ENCODE results near the gene APOL3. TPM values are rescaled to one million over a fixed set of nuclear protein-coding genes. Genes with fewer than 3 reads are reported as not detected.

Gene APOL3
- total RNA-seq, 2 experiments from 2014 or later = 134 to 160 TPM

DNA sequence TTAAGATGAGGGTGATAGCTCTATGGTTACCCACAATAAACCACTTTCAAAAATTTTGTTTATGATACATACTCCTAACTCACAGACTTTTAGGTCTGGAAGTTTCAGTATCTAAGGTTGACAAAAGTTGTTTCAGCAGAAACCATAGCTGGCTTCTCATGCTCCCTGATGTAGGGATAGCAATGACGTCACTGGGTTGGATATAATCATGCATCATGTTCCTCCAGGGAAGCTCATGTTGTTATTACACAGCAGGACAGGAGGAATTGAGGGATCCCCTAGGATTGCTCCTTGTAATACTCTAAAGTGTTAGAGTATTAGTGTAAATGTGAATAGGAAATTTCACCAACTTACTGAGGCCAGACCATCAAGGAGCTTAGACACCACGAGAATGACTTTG lies 23.6 kb downstream of the APOL3 start:
- no peak for ATAC-seq
- CTCF ChIA-PET = interaction anchor here (1.2 to 2.3 kb wide), 4 partner anchors 8 to 71 kb away, joined by 3 to 12 read pairs (median 6); no protein-coding TSS in a partner anchor

DNA sequence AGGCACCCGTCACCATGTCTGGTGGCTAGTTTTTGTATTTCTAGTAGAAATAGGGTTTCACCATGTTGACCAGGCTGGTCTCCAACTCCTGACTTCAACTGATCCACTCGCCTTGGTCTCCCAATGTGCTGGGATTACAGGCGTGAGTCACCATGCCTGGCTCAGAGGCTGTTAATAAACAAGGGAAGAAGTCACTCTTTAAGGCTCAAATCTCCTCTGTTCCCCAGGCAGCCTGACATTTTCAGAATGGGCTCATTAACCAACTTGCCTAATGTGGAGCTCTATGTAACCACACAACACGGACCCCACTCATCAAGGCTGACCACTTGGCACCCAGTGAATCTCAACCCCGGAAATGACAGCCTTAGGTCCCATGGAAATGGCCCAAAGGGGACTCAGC lies 24.1 kb downstream of the APOL3 start:
- no peaks in the 10 kb centered on the region for H3K9me3 Mint-ChIP-seq (ENCODE audit: low read depth)
- no peak overlapping the region for H3K4me3 Mint-ChIP-seq
- peaks cover 19% of the 10 kb centered on the region for H3K36me3 Mint-ChIP-seq
- ATAC-seq = no peak
- no peak overlapping the region for H3K27ac Mint-ChIP-seq
- H3K27me3 Mint-ChIP-seq = no peaks in the 10 kb centered on the region
- DNase-seq = no peak
- CTCF ChIA-PET = interaction anchor here (1.2 to 2.3 kb wide), 4 partner anchors 8 to 71 kb away, joined by 3 to 12 read pairs (median 6); no protein-coding TSS in a partner anchor
- peaks cover 12% of the 10 kb centered on the region for H3K4me1 Mint-ChIP-seq

More for the DNA sequence above, 23.6 kb downstream of the APOL3 start:
- no peak for DNase-seq
- Mint-ChIP-seq H3K27me3 (no peaks in the 10 kb centered on the region), H3K36me3 (peaks cover 23% of the 10 kb centered on the region), H3K4me1 (peaks cover 12% of the 10 kb centered on the region), H3K4me3 (no peak overlapping the region), H3K27ac (no peak overlapping the region), H3K9me3 (ENCODE audit: low read depth) (no peaks in the 10 kb centered on the region)

DNA sequence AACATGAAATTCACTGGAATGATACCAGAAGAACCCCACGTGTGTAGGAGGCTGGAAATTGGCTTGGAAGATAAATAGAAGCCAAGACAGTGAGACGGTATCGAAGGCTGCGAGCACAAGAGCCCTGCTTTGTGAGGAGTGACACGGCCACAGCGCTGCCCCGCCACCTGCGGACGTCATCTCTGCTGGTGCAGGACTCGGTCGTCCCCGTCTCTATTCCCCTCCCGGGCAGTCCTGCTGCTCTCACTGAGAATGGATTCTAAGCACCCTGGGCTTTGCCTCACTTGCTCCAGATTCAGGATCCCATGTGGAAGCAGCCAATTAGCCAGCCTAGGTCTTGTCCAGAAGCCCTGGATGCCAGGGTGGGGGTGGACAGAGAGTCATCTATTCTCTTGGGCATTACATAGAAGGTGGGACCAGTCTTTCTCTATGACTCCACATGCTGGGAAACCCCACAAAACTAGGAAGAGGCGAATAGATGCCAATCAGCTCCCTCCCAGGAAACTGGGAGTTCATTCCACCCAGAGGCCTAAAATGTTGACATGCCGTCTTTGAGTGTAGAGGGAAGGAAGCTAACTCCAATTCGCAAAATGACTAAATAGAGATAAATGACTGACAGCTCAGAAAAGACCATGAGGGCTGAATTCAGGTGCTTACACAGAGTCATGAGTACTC lies 25.1 kb downstream of the APOL3 start:
- peaks cover 12% of the 10 kb centered on the region for H3K4me1 Mint-ChIP-seq
- H3K36me3 Mint-ChIP-seq = peaks cover 8% of the 10 kb centered on the region
- H3K27ac Mint-ChIP-seq = no peak overlapping the region
- H3K27me3 Mint-ChIP-seq = peaks cover 2% of the 10 kb centered on the region
- H3K4me3 Mint-ChIP-seq = no peak overlapping the region
- no peaks in the 10 kb centered on the region for H3K9me3 Mint-ChIP-seq (ENCODE audit: low read depth)
- CTCF ChIA-PET = interaction anchor here (0.8 to 2.3 kb wide), 3 partner anchors 11 to 70 kb away, joined by 3 to 12 read pairs (median 8); no protein-coding TSS in a partner anchor
- no peak for DNase-seq
- ATAC-seq = no peak

GRCh38 chr22:36134182-36134581 lies 26.4 kb downstream of the APOL3 start:
- H3K36me3 Mint-ChIP-seq = peaks cover 1% of the 10 kb centered on the region
- no peak for DNase-seq
- H3K4me1 Mint-ChIP-seq = peaks cover 12% of the 10 kb centered on the region
- H3K27ac Mint-ChIP-seq = no peak overlapping the region
- ATAC-seq = no peak
- CTCF ChIA-PET = interaction anchor here (0.8 to 1.8 kb wide), 2 partner anchors 10 to 68 kb away, joined by 3 to 7 read pairs; no protein-coding TSS in a partner anchor
- H3K4me3 Mint-ChIP-seq = no peak overlapping the region
- H3K27me3 Mint-ChIP-seq = peaks cover 3% of the 10 kb centered on the region
- no peaks in the 10 kb centered on the region for H3K9me3 Mint-ChIP-seq (ENCODE audit: low read depth)

DNA sequence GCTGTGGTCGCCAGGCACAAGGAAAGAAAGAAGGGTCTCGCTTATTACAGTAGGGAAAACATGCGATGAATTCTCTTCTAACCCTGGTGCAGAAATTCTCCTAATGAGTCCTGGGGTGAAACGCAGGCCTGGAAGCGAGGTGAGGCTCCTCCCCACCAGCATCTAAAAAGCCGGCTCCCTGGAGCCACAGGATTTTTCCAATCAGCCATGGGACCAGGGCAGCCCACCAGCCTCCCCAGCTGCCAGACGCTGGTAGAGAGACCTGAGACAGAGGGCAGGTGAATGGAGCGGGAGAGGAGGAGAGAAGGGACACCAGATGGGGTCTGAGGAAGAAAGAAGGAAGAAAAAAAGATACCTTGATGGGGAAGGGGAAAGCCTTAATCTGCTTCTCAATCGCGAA lies 28.6 kb downstream of the APOL3 start:
- ATAC-seq (no peak), DNase-seq (no peak)
- Mint-ChIP-seq H3K36me3 (no peaks in the 10 kb centered on the region), H3K4me1 (peaks cover 12% of the 10 kb centered on the region), H3K27ac (no peak overlapping the region), H3K4me3 (no peak overlapping the region), H3K9me3 (ENCODE audit: low read depth) (no peaks in the 10 kb centered on the region), H3K27me3 (peaks cover 5% of the 10 kb centered on the region)
- CTCF ChIA-PET = interaction anchor here (2.5 kb wide), 1 partner anchor 67 kb away, joined by 10 read pairs; no protein-coding TSS in a partner anchor

- ATAC-seq (no peak), DNase-seq (no peak)
- Mint-ChIP-seq H3K9me3 (ENCODE audit: low read depth) (no peaks in the 10 kb centered on the region), H3K4me3 (no peak overlapping the region), H3K36me3 (no peaks in the 10 kb centered on the region), H3K4me1 (peaks cover 13% of the 10 kb centered on the region), H3K27ac (no peak overlapping the region), H3K27me3 (peaks cover 5% of the 10 kb centered on the region)
- CTCF ChIA-PET = interaction anchor here (0.6 to 2.5 kb wide), 4 partner anchors 48 to 779 kb away, joined by 3 to 10 read pairs (median 4); no protein-coding TSS in a partner anchor
Observed at GRCh38 chr22:36129486-36130388, 30.8 kb downstream of the APOL3 start.

- no peaks in the 10 kb centered on the region for H3K9me3 Mint-ChIP-seq (ENCODE audit: low read depth)
- CTCF ChIA-PET = interaction anchor here (0.6 to 2.0 kb wide), 3 partner anchors 49 to 778 kb away, joined by 3 to 6 read pairs (median 3); no protein-coding TSS in a partner anchor
- no peak overlapping the region for H3K4me3 Mint-ChIP-seq
- no peak overlapping the region for H3K27ac Mint-ChIP-seq
- H3K27me3 Mint-ChIP-seq = peaks cover 5% of the 10 kb centered on the region
- no peak for ATAC-seq
- H3K36me3 Mint-ChIP-seq = no peaks in the 10 kb centered on the region
- no peak for DNase-seq
- peaks cover 13% of the 10 kb centered on the region for H3K4me1 Mint-ChIP-seq
Observed at GRCh38 chr22:36129071-36129470, 31.5 kb downstream of the APOL3 start.

DNA sequence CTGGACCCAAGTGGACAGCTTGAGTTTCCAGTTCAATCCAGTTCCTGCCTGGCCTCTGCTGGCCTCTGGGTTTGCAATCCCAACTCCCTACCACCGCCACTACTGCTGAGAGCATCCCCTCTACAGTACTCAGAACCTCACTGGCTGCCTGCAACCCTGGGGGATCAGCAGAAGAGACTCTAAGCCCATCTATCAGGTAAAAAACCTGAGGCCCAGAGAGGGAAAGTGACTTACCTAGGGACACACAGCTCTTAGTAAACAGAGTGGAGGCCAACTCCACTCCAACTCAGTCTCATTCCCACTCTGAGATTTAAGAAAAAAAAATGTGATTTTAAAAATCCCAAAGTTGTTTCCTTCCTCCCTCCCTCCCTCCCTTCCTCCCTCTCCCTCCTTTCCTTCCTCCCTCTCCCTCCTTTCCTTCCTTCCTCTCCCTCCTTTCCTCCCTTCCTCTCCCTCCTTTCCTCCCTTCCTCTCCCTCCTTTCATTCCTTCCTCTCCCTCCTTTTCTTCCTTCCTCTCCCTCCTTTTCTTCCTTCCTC lies 34.5 kb downstream of the APOL3 start:
- Mint-ChIP-seq H3K27ac (no peak overlapping the region), H3K27me3 (peaks cover 5% of the 10 kb centered on the region), H3K4me3 (no peak overlapping the region), H3K4me1 (peaks cover 15% of the 10 kb centered on the region), H3K9me3 (ENCODE audit: low read depth) (no peaks in the 10 kb centered on the region), H3K36me3 (no peaks in the 10 kb centered on the region)
- CTCF ChIA-PET = interaction anchor here (0.6 to 2.7 kb wide), 6 partner anchors 10 to 871 kb away, joined by 3 to 33 read pairs (median 10); no protein-coding TSS in a partner anchor
- DNase-seq (no peak), ATAC-seq (no peak)

GRCh38 chr22:36125434-36125833 lies 35.1 kb downstream of the APOL3 start:
- Mint-ChIP-seq H3K36me3 (no peaks in the 10 kb centered on the region), H3K9me3 (ENCODE audit: low read depth) (no peaks in the 10 kb centered on the region), H3K27me3 (peaks cover 3% of the 10 kb centered on the region), H3K4me1 (peaks cover 15% of the 10 kb centered on the region), H3K4me3 (no peak overlapping the region), H3K27ac (no peak overlapping the region)
- CTCF ChIA-PET = interaction anchor here (0.6 to 2.7 kb wide), 10 partner anchors 8 to 870 kb away, joined by 3 to 33 read pairs (median 7); no protein-coding TSS in a partner anchor
- DNase-seq (no peak), ATAC-seq (no peak)

- Mint-ChIP-seq H3K27ac (peak overlapping the region; percentile 61), H3K27me3 (peaks cover 2% of the 10 kb centered on the region), H3K9me3 (ENCODE audit: low read depth) (no peaks in the 10 kb centered on the region), H3K4me1 (peaks cover 15% of the 10 kb centered on the region), H3K4me3 (no peak overlapping the region), H3K36me3 (no peaks in the 10 kb centered on the region)
- CTCF ChIA-PET = interaction anchor here (0.6 to 2.7 kb wide), 35 partner anchors 9 to 774 kb away, joined by 3 to 33 read pairs (median 4); partner anchors contain the start of genes APOL2 and APOL3
- ATAC-seq = no peak
- DNase-seq = no peak
Observed at GRCh38 chr22:36124666-36125065, 35.9 kb downstream of the APOL3 start.

DNA sequence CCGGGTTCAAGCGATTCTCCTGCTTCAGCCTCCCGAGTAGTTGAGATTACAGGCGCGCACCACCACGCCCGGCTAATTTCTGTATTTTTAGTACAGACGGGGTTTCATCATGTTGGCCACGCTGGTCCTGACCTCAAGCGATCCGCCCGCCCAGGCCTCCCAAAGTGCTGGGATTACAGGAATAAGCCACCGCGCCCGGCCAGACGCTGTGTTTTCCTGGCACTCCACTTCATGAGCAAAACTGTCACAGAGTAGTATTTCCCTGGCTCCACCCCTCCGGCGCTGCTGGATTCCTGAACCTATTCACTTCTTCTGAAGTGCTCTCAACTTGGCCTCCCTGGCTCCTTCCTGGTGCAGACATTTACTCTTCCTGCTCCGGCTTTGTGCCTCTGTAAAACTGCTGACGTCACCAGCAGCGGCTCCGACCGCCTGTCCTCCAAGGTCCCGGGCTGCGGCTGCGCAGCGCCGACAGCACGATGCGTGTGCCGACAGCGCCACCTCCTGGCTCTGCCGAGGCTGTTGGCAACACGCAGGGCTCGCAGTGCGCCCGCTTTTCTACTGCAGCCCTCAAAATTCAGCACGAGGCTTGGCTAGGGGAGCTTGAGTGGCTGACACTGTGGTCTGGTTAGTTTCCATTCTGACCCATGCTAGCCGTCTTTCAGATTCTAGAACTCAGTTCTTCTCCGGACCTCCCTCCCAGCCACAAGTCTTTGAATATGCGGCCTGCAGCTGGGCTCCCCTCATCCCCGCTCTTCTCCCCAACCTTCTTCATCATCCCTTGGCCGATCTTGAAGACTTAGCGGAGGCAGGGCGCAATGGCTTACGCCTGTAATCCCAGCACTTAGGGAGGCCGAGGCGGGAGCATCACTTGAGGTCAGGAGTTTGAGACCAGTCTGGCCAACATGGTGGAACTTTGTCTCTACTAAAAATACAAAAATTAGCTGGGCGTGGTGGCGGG lies 36.6 kb downstream of the APOL3 start:
- peak overlapping the region; percentile 56 for H3K4me3 Mint-ChIP-seq
- peak; percentile 95 for DNase-seq
- peaks cover 2% of the 10 kb centered on the region for H3K27me3 Mint-ChIP-seq
- CTCF ChIA-PET = interaction anchor here (0.6 to 2.7 kb wide), 36 partner anchors 9 to 773 kb away, joined by 3 to 33 read pairs (median 4); partner anchors contain the start of genes APOL2 and APOL3
- no peaks in the 10 kb centered on the region for H3K9me3 Mint-ChIP-seq (ENCODE audit: low read depth)
- peaks cover 15% of the 10 kb centered on the region for H3K4me1 Mint-ChIP-seq
- H3K27ac Mint-ChIP-seq = peak overlapping the region; percentile 79
- peak; percentile 99 for ATAC-seq
- no peaks in the 10 kb centered on the region for H3K36me3 Mint-ChIP-seq

All from activated CD8-positive, alpha-beta memory T cell treated with anti-CD3 and anti-CD28 coated beads, Interleukin-2, amount 10 ng/mL, durations not matched to agents 7 days and 5 days (primary cell).